ENCODE measurements around the gene LMX1A.
A peak's percentile ranks its signal among the peaks of the same experiment; 100 is the strongest.

The LMX1A gene

DNA sequence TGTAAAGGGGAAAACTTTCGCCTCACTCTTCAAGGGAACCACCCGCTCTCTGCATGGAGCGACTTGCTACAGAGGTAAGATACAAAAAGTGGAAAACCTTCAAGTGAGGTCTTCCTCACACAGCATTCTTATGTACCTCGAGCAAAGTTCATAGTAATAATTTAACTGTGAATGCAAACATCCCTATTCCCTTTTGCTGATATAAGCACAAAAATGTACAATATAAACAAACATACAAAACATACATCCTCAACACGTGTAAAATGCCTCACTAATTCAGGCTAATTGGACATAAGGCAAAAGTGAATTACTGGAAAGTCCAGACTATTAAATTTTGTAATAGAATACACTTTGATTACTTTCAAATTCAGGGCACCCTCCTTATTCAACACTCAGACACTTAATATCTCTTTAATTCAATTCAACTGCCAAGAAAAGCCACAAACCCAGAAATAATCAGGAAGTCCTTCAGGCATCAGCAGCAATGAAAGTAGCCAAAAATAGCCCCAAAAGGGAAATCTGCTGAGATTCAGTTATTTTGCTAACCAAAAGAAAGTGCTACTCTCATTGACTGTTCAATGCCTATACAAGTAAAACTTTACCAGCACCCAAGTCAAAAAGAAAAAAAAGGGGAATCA lies 15.2 kb upstream of the LMX1A start:
- in situ Hi-C loops (cut with MboI; ENCODE audit: low pct_unique_long_range_greater_than_20kb, low sequenced_read_pairs) = no loop called here
- peak; percentile 16 for DNase-seq

DNA sequence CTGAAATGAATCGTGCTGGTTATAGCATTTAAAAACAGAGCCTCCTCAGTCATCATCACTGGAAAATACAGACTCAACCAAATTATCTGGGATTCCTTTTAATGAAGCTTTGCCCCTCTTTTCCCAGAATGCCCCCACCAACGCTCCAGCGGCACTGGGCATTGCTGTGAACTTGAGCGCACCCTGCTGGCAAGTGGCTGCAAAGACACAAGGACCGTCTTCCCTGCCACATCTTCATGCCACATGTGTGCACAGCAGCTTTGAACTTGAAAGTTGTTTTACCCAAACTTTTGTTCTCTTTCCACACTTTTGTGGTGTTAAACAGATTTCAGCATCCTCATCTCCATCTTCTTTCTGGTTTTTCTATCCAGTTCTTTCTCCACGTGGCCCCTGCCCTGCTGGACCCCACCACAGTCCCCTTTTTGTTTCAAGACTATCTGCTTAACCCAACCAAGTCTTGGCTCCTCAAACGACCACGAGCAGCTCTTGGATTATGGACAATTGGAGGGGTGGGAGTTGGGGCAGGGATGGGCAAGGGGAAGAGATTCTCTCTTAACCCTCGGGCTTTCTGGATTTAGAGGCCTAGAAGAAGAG lies 12.8 kb upstream of the LMX1A start:
- DNase-seq = peak; percentile 55
- in situ Hi-C loops (cut with MboI; ENCODE audit: low pct_unique_long_range_greater_than_20kb, low sequenced_read_pairs) = no loop called here

DNA sequence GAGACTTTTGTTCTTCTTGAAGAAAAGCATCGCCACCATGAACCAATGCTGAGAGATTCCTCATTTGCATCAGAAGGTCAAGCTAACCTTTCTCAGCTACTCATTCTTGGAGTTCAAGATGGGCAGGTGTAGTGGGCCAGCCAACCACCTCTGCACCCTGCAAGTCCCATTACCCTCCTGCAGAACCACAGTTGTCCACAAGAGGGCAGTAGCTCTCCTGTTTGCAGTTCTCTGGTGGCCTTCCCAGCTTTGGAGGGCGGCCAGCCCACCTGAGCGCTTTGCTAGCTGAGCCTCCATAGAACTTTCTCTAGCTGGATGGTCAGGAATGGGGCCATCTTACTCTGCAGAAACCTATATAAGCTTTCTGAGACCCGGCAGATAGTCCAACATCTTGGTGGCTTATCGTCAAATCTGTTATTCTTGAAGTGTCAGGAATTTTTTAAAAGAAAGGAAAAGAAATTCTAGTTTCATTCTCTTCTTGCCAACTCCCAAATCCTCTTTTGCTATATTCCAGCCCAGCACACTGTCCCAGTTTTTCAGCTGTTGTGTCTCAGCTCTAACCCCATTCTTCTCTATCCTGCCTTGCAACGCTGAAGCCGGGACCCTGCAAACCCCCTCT lies 11.0 kb upstream of the LMX1A start:
- in situ Hi-C loops (cut with MboI; ENCODE audit: low pct_unique_long_range_greater_than_20kb, low sequenced_read_pairs) = no loop called here
- DNase-seq = peak; percentile 66

DNA sequence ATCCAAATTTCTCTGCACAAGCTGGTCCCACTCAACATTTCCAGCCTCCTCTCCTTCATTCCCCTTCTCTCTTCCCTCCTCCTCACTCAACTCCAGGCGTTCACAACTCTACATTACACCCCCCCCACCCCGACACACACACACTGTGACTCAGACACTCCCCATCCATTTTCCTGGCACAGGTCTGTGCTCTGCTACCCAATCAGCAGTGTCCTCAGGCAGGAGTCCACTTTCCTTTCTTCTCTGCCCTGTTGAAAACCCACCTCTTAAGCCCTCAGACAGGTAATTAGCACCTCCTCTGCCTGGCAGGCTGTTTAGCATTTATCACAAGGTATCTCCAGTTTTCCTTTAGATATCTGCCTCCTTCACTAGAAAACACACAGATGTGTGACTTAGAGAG lies 8.8 kb upstream of the LMX1A start:
- in situ Hi-C loops (cut with MboI; ENCODE audit: low pct_unique_long_range_greater_than_20kb, low sequenced_read_pairs) = no loop called here
- no peak for DNase-seq

DNA sequence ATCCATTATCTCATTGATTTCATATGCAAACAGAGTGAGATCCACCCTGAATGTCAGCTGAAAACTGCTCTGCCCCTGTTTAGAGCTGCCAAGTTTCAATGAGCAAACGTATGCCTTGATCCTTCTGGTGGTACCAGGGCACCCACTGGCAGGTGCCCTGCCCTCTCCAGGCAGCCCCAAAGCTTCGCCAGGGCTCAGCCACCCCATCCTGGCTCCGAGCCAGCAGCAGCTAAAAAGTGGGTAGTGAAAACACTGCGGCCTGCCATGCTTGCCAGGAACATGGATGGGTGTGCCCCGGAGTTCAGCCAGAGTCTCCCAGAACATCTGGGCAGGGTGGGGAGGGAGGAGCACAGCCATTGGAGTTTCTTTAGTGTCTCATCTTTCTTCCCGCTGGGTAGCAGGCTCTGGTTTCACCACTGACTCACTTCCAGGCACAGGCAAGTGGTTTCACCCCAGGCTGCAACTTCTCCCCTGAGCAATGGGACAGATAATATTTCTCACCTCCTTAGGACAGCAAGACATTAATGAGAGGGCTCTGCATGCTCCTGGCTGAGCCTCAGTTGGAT lies 8.1 kb upstream of the LMX1A start:
- in situ Hi-C loops (cut with MboI; ENCODE audit: low pct_unique_long_range_greater_than_20kb, low sequenced_read_pairs) = no loop called here
- DNase-seq = no peak

DNA sequence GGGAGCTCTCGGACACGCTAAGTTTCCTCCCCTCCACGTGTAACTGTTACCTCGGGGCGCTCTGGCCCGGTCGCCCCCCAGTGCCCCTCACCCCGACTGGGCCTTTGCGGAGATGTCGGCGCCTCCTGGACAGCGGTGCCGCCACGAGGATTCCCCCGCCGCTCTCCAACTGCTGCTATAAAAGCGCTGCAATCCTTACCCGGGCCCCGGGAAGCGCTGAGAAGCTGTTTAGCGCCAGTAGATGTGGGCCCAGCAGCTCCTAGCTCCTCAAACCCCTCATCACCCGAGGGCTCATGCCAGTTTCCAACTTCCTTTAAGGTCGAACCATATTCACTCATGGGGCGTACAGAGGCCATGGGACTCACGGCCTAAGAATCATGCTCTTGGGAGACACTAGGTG lies 361 bp upstream of the LMX1A start:
- no peak for DNase-seq
- in situ Hi-C loops (cut with MboI; ENCODE audit: low pct_unique_long_range_greater_than_20kb, low sequenced_read_pairs) = no loop called here

DNA sequence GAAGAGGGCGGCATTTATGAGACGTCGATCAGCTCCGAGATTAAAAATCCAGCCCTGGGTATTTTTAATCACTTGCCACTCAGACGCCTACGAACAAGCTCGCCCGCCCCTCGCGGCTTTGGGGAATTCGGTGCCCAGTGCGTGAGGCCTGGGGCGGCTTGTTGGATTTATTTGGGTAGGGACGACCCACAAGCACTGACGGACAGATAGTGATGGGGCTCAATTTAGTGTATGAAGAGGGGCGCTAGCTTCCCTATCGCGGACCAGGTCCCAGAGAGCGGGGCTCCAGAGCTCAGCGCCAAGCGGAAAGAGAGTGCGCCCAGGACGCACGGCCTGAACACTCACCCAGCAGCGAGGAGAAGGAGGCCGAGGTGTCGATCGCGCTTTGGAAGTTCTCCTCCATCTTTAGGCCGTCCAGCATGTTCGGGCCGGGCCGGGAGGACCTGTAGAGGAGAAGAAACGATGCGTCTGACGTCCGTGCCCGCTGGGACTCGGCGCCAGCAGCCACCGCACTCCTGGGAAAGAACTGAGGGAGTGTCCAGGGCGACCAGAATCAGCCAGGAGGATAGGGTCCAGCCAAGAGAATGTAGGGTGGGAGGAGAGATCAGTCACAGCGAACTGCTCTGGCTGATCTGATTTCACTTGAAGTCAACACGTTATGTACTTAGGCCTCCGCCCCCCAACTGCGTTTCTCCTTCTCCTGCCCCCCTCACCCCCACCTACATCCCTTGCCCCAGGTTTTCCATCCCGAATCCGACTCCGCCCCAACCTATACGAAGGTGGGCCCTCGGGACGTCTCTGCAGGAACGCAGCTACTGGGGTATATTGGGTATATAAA lies 1.2 kb downstream of the LMX1A start:
- no peak for DNase-seq
- in situ Hi-C loops (cut with MboI; ENCODE audit: low pct_unique_long_range_greater_than_20kb, low sequenced_read_pairs) = no loop called here

DNA sequence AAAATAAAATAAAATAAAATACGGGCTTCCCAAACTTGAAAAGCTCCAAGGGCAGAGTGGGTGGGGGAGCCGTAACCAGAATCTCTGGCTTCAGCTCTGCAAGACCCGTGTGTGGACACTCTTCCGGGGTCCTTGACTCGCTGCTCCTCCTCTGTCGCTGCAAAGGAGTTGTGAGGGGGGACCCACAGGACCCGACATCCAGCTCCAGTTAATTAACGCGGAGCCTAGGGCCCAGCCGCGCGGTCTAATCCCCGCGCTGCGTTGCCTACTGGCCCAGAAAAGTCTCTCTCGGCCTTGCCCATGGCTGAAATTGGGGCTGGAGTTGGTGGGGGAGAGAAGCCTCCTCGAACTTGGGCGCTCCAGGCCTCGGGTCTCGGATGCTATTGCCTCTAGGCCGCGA lies 1.8 kb downstream of the LMX1A start:
- DNase-seq = no peak
- in situ Hi-C loops (cut with MboI; ENCODE audit: low pct_unique_long_range_greater_than_20kb, low sequenced_read_pairs) = no loop called here

DNA sequence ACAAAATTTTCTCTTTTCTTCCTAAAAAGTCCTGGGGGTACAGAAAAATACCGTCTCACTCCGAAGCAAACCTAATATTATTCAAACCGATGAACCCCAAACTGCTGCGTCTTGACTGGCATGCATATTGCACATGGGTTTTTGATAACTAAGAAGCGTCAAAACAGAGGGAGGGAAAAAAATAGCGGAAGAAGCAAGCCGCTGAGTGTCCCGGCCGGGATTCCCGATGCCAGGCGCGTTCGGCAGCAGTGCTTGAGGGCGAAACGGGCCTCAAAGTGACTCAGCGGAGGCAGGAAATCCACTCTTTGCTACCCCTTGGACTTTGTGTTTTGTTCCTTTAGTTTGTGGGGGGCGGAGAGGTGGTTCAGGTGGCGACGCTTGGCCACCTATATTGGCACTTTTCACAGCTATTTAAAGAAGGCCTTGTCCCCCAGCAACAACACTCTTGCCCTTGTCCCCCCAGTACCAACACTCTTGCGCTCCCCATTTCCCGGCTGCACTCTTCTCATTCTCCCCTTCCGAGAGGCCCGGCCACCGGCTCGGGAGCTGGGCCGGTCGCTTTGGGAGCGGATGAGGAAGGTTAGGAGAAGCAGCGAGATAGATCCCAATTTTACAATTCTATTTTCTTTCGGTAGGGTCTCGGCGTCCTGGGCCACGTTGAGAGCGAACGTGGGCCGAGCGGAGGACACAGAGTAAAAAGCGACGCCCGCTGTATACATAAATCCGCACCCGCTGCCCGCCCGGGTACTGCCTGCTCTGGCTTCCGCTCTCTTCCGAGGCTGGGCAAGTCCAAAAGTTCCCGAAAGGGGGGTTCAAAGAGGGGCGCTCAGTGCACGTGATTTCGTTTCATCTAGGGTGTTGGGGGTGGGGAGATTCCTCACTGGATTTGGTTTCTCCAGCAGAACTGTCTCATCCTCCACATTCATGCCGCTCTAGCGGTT lies 2.5 kb downstream of the LMX1A start:
- in situ Hi-C loops (cut with MboI; ENCODE audit: low pct_unique_long_range_greater_than_20kb, low sequenced_read_pairs) = no loop called here

DNA sequence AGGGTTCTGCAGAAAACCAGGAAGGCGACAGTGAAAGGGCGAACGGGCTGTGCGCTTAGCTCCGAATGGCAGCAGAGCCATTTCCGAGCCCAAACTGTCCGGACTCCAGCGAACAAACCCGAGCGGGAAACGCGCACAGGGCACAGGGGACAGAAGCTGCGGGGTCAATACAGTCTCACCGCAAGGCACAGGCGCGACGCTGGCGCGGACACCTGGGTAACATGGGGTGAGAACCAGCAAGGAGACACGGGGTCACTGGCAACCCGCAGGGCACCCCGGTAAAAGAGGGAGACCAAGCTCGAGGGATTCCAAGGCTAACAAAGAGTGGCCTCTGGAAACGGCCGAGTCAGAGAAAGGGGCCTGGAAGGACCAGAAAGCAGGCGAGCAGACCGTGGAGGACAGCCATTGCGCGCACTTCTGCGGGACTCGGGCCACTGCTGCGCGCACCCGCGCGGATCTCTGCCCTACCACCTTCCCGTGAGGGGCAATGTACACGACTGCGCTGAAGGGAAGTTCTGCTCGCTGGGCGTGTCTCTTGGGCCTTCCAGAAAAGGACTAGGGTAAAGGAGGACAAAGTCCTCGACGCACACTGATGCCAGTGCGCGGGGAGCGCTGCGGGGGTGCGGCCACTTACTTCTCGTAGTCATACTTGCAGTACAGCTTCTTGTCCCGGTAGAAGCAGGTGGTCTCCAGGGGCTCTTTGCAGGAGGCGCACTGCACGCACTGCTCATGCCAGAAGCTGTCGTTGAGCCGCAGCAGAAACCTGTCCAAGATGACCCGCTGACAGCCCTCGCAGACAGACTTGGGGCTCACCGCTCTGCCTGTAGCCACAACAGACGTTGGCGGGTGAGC lies 3.8 kb downstream of the LMX1A start:
- no peak for DNase-seq

More for the DNA sequence above, 2.5 kb downstream of the LMX1A start:
- DNase-seq = no peak

DNA sequence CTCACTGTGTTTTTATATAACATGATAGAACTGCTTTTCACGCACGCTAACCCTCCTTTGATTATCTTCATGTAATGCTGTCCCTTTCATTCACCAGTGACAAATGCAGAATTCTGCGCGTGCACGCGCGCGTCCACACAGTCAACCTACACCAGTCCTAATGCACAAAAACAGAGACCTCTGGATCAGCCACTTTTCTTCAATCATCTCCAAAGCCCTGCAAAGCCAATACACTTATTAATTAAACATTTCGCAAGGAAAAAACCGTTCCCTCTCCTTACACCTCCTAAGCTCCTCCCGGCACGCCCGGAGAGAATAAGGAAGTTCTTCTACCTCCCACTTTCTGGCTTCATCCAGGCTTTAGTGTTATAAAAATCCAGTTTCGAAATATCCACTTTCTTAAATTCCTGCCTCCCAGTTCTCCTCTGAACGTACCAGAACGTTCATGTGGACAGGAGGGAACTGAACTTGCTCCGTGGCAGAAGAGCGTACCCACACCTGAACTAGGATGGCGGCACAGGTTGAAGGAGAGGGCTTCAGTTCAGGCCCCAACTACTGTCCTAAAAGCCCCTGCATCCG lies 4.6 kb downstream of the LMX1A start:
- in situ Hi-C loops (cut with MboI; ENCODE audit: low pct_unique_long_range_greater_than_20kb, low sequenced_read_pairs) = no loop called here
- DNase-seq = no peak

More for the DNA sequence above, 3.8 kb downstream of the LMX1A start:
- in situ Hi-C loops (cut with MboI; ENCODE audit: low pct_unique_long_range_greater_than_20kb, low sequenced_read_pairs) = no loop called here

DNA sequence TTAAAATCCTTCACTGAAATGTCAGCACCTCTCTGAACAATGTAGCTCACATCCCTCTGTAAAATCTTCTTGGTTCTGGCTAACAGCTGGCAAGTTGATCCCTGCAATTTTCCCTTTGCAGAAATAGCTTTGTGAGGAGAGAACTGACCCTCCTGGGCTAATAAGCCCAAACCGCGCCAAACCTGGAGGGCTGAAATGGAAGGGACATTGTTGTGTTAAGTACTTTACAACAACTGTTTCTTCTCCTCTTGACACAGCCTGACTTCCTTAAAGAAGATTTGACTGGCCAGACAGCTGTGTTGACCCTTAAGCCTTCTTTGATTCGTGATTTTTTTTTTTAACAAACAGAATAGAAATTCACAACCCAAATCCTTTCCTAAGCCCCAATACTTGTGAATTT lies 5.7 kb downstream of the LMX1A start:
- DNase-seq = no peak
- in situ Hi-C loops (cut with MboI; ENCODE audit: low pct_unique_long_range_greater_than_20kb, low sequenced_read_pairs) = no loop called here

DNA sequence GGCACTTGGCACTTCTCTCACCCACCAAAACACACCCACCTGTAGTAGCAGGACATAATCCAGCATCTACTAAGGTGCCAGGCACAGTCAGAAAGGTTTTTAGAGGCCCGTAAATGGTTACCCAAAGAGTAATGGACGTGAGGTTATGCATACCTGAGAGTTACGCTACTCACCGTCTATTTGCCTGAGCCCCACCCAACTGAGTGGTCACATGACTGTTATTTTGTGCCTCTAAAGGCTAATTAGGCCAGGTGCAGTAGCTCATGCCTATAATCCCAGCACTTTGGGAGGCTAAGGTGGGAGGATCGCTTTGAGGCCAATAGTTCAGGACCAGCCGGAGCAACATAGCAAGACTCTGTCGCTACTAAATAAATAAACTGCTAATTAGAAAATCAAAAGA lies 11.0 kb downstream of the LMX1A start:
- DNase-seq = no peak
- in situ Hi-C loops (cut with MboI; ENCODE audit: low pct_unique_long_range_greater_than_20kb, low sequenced_read_pairs) = no loop called here

DNA sequence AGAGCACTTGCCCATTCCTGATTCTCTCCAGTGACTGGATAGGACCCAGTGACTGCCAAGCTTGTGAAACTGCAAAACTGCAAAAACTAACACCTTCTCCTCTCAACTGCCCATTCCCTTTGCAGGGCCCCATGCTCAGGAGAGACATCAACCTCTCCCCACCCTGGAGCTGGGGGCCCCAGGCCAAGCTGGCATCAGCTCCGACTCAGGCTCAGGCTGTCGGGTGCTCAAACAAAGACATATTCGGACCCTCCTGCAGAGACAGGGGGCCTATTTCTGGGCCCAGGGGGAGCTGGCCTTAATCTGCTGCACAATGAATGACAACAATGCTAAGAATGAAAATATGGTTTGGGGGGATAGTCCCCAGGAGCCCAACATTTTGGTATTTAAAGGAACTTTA lies 11.8 kb downstream of the LMX1A start:
- no peak for DNase-seq
- in situ Hi-C loops (cut with MboI; ENCODE audit: low pct_unique_long_range_greater_than_20kb, low sequenced_read_pairs) = no loop called here

DNA sequence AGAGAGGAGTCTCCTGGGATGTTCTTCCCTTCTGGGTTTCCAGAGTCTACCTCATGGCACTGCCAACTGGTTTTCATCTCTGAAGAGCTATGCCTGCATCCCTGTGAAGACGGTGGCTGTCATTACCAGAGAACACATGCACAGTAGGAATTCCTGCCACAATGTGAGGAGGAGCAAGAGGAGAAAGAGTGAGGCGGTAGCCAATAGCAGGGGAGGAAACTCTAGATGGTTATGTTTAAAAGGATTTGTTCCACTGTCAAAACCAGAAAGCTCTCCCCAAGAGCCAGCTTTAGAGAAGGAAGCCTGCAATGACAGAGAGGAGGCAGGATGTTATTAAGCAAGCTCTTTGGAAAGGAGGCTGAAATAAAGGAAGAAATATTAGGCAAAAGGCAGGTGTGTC lies 12.3 kb downstream of the LMX1A start:
- no peak for DNase-seq
- in situ Hi-C loops (cut with MboI; ENCODE audit: low pct_unique_long_range_greater_than_20kb, low sequenced_read_pairs) = no loop called here

DNA sequence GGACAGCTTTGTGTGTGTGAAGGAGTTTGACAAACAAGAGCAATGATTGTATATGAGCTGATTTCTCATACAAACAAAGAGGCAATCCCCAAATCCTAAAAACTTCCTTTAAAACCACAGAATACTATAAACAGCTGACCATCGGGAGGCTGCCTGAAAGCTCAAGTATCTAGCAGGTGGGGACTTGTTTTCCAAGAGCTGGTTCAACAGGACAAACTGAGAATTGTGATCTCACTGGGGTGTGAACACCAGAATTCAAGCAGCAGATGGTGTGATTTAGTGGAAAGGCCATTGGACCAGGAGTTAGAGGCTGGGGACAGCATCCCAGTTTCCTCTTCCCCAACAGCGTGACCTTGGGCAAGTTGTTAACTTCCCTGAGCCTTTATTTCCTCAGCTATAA lies 13.9 kb downstream of the LMX1A start:
- in situ Hi-C loops (cut with MboI; ENCODE audit: low pct_unique_long_range_greater_than_20kb, low sequenced_read_pairs) = no loop called here
- no peak for DNase-seq

DNA sequence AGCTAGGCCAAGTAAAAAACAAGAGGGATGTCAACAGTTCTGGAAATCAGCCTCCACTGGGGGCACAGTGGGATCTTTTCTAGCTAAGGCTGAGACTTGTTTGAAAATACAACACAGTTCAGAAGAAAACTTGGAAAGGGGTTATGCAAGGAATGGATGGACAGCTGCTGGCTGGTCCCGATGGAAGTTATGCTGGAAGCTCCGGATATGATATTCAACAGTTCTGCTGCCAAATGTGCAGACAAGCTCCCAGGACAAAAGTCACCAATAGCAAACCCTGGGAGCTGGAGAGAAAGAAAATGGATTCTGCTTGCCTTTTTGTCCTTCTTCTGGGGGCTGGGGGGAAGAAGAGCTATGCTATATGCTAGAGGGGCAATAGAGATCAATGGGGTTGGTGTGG lies 14.3 kb downstream of the LMX1A start:
- in situ Hi-C loops (cut with MboI; ENCODE audit: low pct_unique_long_range_greater_than_20kb, low sequenced_read_pairs) = no loop called here
- DNase-seq = no peak

DNA sequence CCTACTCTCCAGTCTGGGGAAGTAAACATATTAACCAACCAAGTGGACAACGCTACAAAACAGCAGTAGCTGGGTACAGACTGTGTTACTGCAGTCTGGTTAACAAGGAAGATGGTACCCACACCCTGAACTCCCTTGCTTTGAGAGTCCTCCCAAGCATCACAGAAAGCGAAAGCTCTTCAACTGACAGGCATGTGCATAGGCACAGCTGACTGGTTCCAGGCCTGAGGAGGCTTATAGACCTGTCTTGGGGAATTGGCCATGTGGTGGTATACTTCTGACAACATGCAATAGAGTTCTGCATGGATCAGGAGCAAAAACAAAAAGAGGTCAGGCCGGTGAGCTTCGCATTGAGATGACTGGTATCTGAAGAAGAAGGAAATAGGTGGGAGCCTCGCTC lies 17.4 kb downstream of the LMX1A start:
- in situ Hi-C loops (cut with MboI; ENCODE audit: low pct_unique_long_range_greater_than_20kb, low sequenced_read_pairs) = no loop called here
- DNase-seq = no peak

All from KBM-7 (cell line).